T-helper 2 cell treated with Interferon-gamma antibody and Interleukin-4, amounts not matched to agents 100 ng/mL and 5 ng/mL, for 36 hours (primary cell): ENCODE measurements around the gene DGKI. TPM values are rescaled to one million over a fixed set of nuclear protein-coding genes. Genes with fewer than 3 reads are reported as not detected.
"Not testable (repeated sequence)": the region's sequence is repeated elsewhere in the genome, so short reads cannot be mapped to it uniquely, and the experiment has no call there.

Experiments
- intact Hi-C: fragments of 100-400 bp; cut with micrococcal nuclease; formaldehyde crosslinking; loops from one replicate; pipeline ENCODE4 v1.15.1; 2023
- total RNA-seq: library from RNA; stranded (reverse); gene quantifications from 2 replicates; pipeline ENCODE4 v1.2.3, GENCODE V29; 2022

The DGKI gene
- total RNA-seq, 1 donor from 2014 or later, result 0.34 TPM

DNA sequence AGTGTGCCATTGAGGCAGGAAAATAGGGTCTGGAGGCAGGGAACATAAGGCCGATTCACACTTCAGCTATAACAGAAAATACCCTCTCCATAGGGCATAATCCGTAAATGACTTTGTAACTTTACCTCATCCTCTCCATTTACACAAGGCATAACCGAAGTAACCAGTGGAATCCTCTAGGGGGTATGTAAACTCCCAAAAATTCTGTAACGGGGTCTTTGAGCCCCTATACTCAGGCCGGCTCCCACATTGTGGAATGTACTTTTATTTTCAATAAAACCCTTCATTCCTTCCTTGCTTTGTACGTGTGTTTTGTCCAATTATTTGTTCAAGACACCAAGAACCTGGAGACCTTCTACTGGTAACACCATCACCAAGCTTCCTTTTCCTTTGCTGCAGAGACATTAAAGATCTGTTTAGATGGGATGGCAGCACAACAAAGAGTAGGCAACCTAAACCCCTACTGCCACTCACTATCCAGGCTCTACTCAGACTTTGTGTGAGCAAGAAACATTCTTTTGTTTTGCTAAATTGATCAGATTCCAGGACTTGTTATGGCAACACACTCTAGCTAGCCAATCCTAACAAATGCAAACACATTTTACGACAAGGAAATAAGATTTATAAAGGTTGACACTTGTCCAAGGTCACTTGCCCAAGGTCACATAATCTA, 99.3 kb downstream of the DGKI start:
- intact Hi-C loops, result no loop called here

DNA sequence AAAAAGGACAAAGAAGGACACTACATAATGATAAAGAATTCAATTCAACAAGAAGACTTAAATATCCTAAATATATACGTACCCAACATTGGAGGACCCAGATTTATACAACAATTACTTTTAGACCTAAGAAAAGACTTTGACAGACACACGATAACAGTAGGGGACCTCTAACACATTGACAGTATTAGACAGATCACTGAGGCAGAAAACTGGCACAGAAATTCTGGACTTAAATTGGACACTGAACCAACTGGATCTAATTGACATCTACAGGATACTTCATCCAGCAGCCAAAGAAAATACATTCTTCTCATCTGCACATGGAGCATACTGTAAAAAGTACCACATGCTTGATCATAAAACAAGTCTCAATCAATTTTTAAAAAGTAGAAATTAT, 103.8 kb downstream of the DGKI start:
- intact Hi-C loops, result no loop called here

DNA sequence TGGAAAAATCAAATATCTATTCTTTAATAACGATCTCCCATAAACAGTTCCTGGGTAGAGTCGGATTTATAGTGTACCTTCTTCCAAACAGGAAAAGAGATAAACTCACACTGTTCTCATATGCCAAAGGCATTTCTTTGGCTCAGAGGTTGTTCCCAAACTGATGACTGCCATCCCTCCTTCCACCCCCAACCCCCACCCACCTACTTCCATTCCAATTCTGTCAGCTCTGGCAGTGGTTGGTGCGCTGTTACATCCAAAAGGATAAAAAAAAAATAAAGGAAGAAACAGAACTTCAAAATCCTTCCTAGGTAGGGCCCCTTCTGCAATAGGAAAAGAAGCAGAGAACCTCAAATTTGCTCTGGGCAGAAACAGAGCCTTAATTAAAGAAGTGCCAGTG, 104.7 kb downstream of the DGKI start:
- intact Hi-C loops, result no loop called here

DNA sequence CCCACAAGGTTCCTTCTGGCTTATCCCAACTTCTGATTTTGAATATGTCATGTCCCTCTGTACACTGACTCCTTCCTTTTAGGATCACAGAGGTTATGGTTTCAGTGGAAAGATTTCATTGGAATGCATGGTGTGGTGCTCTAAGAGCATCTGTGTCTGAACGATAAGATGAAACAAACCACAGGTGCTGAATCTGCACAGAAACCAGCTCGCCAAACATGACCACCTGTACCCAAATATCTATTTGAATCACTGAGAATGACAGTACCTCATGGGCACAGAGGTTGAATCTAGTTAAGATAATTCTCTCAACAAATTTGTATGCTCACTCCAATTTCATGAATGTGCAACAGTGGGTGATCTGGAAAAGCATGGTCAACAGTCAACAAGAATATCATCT, 105.3 kb downstream of the DGKI start:
- intact Hi-C loops, result no loop called here

DNA sequence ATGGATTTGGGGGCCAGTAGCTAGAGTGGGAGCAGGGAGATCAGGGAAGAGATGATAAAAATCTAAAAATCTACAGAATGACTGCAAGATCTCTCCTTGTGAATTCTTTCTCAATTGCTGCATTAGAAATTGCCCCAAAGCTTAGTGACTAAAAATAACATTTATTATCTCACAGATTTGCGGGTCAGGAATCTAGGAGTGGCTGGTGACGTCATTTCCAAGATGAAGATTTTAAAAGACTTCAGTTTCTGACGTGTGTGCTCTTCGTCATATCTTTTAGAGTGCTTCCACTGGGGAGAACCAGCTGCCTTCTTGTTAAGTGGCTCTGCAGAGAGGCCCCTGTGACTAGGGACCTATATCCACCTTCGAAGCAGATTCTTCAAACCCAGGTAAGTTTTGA, 112.6 kb downstream of the DGKI start:
- intact Hi-C loops, result no loop called here

DNA sequence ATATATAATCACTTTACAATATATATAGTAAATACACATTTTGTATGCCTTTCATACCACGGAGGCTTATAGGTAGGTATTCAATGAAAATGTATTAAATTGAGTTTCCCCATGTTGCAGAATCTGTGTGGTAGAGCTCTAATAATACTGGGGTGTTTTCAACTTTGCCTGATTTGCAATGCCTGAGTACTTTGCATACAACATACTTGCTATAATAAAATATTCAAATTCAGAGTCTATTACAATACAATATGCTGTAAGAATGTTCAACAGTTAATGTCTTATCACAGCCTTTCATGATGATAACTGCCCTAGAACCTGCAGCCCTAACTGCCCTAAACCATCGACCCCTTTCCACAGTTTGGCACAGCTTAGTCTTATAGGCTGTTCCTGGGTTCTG, 114.6 kb downstream of the DGKI start:
- intact Hi-C loops, result no loop called here

DNA sequence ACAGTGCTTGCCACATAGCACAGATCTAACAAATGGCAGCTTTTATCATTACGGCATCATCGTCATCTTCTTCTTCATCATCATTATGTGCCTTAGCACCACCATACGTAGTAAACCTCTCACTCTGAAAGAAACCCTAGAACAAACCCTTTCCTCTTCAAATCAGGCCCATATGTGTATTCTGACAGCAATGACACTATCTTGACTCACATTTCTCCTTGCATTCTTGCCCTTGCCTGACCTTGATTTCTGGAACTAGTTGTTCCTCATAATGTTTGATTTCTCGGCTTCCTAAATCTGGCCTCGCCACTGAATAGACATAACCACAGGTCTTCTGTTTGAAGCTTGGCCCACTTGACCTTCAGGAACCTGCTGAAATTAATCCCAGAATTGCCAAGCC, 115.3 kb downstream of the DGKI start:
- intact Hi-C loops, result no loop called here

DNA sequence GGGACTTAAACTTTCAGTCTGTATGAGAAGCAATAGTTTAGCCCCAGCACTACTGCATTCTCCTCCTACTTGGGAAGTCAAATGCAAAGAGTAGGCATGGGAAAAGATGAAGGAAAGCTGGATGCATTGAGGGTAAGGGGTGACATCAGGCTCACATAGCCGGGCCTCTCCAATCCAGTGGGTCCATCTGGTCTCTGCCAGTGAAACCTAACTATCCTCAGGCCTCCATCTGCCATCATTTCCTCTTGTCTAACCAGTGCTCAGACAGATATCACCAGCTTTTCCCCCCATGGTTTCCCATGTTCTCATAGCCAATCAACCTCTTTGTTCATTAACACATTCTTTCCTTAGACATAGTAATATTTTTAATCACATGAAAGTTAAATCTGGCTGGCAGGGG, 118.3 kb downstream of the DGKI start:
- intact Hi-C loops, result no loop called here

DNA sequence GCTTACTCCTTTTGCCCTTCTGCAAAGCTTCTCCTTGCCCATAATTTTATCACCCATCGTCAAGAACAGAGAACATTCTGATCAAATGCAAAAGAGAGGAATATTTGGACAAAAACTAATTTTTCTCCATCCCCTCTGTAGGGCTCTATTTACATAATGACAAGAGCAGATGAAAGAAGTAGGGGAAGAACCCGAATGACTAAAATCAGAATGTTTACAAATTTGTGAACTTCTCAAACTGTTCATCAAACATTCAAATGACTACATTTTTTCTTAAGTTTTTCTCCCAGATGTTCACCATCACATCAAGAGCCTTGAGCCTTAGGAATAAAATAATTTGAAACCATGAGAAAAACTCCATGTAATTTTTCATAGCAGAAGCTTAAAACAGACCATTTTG, 119.4 kb downstream of the DGKI start:
- intact Hi-C loops, result no loop called here

DNA sequence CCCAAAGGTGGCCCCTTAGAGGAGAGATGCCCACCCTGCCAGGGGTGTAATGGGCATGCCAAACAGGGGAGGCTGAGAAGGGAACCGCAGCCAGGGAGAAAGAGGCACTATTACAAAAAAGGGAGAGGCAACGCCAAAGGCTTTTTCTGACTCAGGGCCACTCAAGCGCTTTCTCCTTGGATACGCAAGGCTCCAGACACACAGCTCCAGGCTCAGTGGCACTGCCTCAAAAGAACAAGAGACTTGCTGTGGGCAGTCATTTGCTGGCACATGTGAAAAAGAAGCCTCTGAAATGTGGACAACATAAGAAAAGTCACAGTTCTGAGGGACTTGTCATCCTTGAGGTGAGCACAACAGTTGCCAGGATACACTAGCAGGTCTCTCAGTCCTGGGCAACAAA, 128.4 kb downstream of the DGKI start:
- intact Hi-C loops, result no loop called here

DNA sequence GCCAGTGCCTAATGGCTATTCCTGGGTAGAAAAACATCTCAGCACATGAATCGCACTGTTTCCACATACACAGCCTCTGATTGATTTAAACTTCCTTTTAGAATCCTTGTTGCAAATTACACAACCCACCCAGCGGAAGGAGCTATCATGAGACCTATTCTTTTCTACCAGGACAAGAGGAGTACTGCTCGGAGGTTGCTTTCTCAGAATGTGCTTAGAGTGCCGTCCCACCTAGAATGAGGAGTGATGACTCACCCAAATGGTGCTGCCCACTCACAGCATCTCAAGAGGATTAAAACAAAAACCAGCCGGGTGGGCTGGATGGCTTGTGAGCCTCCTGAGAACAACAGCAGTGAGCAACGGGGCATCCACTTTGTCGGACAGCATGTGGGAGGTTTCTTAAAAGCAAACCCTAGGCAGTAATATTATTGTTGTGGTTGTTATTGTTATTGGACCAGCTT, 128.9 kb downstream of the DGKI start:
- intact Hi-C loops, result no loop called here

DNA sequence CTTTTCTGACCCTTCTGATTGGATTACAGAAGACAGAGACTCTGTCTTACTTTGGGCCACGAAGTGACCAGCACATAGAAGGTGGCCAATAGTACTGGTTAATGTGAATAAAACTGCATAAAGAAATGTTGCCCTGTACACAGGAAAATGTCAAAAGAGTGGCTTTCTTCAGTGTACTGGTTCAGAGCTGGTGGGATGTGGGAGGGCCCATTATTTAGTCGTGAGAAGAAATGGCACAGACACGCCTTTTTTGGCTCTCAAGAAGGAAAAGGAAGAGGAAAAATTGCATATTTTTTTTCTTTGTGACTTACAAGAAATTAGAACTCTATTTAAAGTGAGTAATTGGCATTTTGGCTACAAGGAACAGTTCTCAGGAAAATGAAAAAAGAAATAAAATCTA, 129.7 kb downstream of the DGKI start:
- intact Hi-C loops, result no loop called here

DNA sequence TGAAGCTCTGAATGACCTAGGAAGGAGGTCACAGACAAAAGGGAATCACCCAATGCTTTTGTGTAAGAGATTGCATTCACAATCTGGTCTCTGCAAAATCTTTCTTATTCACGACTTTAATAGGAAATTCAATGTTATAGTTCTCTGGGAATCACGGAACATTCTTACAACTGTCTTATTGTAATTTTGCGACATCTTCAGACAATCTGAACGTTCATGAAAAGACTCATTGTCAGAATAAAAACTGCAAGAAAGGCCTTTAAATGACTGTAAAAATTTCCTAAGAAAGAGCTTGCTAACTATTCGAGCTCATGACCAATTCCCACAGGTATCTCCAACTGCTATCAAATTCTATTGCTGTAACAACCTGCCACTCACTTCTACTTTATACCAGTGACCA, 130.7 kb downstream of the DGKI start:
- intact Hi-C loops, result no loop called here

DNA sequence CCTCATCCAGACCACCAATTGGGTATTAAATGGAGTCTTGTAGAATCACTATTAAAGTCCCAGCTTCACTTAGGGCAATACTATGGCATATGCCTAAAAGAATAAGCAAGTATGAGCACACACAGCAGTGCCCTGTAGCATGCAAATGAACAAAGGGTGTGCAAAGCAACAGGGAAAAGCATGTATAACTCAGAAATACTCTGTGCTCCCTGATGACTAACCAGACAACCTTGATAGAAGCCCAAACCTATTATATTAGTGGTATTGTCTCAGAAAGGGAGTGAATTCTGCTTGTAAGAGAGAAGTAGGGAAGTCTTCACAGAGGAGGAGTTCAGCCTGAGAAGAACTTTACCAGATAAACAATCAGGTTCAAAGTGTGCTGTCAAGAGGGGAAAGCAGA, 131.2 kb downstream of the DGKI start:
- intact Hi-C loops, result no loop called here

DNA sequence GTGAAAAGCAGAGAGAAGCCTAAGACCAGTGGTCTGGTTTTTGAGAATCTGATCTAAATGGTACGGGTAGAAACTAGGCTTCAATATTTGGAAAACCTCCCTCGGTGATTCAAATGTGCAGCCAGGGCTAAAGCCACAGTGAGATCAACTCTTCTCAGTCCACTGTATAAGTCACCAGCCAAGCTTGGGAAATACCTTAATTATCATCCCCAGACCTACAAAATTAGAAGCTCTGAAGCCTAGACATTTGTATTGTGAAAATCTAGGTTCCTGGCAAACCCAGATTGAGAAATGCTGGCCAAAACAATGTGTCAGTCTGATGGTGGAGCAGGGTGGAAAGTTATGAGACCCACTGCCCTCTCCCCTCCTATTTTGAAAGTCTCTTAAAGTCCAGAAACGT, 131.7 kb downstream of the DGKI start:
- intact Hi-C loops, result no loop called here

DNA sequence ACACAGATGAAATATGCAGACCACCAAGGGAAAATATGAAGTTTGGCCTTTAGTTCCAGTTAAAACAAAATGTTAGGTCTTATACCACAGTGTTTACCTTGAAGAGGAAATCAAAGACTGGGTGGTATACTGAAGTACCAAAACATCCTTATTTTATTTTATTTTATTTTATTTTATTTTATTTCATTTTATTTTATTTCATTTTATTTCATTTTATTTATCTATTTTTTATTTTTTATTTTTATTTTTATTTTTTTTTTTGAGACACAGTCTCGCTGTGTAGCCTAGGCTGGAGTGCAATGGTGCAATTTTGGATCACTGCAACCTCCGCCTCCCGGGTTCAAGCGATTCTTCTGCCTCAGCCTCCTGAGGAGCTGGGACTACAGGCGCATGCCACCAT, 140.4 kb downstream of the DGKI start:
- intact Hi-C loops, result not testable (repeated sequence)

DNA sequence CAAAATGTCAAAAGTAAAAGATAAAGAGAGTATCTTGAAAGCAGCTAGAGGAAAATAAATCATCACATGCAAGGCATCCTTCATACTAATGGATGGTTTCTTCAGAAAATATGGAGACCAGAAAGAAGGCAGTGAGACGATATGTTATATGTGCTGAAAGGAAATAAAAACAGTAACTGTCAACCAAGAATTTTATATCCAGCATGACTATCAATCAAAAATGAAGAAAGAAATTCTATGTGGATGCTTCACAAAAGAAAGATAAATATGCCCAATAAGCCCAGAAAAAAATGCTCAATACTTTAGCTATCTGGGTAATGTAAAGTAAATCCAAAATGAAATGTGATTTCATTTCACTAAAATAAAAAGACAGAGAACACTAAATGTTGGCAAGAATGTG, 142.1 kb downstream of the DGKI start:
- intact Hi-C loops, result no loop called here

DNA sequence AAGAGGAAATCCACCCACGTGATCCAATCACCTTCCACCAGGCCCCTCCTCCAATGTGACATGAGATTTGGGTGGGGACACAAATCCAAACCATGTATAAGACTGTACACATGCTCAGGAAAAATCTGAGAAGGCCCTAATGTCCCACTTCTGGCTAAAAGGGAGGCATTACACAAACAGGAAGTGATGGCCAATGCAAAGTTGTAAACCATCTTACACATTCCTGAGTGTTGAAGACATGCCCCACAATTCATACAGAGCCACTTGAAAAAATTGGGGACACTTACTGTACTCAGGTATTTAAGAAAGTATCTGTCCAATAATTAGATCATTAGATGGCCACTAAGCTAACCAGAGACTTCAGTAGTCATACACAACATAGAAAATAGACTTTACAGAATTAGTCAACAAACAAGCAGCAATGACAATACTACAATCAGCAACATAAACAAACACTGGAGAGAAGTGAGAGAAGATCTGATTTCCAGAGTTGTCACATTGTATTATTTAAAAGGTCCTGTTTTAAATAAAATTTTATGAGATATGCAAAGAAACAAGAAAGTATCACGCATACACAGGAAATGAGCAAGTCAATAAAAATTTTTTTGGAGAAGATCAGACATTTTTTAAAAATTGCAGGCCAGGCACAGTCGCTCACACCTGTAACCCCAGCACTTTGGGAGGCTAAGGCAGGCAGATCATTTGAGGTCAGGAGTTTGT, 143.3 kb downstream of the DGKI start:
- intact Hi-C loops, result no loop called here

DNA sequence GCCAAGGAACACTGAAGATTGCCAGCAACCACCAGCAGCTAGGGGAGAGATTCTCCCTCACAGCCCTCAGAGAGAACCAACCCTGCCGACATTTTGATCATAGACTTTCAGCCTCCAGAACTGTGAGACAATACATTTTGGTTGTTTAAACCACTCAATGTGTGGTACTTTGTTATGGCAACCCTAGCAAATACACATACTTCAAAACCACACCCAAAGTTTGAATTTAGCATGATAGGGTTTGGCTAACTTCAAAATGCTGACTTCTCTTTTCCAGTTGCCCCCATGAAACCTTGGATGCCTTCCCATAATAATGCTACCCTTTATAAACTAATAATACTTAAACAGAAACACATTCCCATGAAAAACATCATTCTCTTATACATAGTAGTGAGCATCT, 149.8 kb downstream of the DGKI start:
- intact Hi-C loops, result no loop called here

DNA sequence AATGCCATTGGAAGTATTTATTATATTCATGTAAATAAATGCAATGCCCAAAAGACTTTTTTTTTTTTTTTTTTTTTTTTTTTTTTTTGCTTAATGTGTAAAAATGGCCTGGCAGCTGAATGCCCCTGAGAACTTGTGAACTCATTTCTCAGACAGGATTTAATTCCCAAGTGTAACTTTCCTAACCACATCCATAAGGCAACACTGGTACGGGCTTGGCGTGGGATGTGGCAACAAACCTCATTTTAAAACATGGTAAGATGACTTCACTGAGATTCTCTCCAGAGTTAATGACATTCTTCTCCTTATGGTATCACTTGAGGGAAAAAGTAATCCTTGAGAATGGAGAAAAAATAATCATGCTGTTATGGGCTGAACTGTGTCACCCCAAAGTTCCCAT, 150.4 kb downstream of the DGKI start:
- intact Hi-C loops, result no loop called here

DNA sequence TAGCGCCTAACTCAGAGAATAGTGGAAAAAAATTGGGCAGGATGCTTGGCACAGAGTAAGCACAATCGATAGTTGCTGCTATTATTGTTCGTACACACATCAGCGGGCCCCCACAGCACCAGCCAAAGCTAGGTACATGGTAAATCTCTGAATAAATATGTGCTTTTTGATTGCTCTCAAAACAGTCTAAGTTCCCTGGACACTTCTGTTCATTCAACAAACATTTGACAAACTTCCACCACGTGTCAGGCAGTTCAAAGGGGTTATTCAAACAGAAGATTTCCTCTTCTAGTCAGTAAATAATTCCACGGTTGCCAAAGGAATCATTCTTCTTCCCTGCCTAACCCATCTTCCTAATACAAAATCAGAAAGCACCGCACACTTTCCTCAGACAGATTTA, 150.8 kb downstream of the DGKI start:
- intact Hi-C loops, result no loop called here

DNA sequence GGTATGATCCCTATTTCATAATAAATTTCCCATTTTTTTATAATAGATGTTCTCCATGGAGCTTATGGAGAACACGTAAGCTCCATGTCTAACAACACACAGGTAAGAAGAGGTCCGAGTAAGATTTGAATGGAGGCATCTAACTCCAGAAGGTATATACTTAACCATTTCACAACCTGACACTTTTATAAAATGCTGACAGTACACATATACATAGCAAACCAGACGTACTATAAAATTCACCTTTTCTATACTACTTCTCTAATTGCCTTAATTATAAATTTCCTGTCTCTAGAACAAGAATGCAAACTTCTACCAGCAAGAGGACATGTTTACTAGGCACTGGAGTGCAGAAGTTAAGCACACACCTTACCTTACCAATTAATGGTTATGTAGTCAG, 151.3 kb downstream of the DGKI start:
- intact Hi-C loops, result no loop called here

DNA sequence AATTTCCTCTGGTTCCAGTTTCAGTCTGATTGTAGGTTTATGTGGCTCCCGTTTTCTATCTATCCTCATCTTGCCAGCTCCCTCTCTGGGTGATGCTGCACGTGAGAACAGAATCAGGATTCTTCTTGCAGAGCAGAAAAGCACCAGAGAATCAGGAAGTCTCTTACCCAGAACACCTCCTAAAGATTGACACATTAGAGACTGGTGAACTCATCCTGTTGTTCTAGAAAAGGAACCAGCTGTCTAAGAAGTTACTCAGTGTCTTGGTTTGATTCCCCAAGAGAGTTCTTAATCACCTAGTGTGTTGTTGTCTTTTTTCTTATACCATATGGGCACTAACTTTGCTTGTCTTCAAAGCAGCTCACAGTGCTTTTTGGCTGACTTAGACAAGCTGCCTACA, 152.4 kb downstream of the DGKI start:
- intact Hi-C loops, result no loop called here
